GM06990 (cell line): ENCODE data around the gene TMEM163.

ENCODE experiments used
- DNase-seq: peaks from one replicate; pipeline ENCODE4 v3.0.0-alpha.2; 2011; ENCODE audit not compliant: insufficient read length; ENCODE audit errors: extremely low read depth
- H3K27me3 ChIP-seq: replicated peaks from 2 replicates; pipeline ENCODE4 v1.6.0; 2011; ENCODE audit warnings: low read length; ENCODE audit not compliant: control insufficient read depth, insufficient read depth
- H3K36me3 ChIP-seq: 2 replicates; pipeline ENCODE4 v1.5.1; 2011; ENCODE audit warnings: low read length; ENCODE audit not compliant: control insufficient read depth, insufficient read depth
- H3K4me3 ChIP-seq: replicated peaks from 2 replicates; pipeline ENCODE4 v1.5.1; 2011; ENCODE audit warnings: low read depth, mild to moderate bottlenecking, control low read depth, low read length
- TF ChIP-seq, protein P1 (sequence below): IDR thresholded peaks from 2 replicates; pipeline ENCODE4 v1.5.1; 2011; ENCODE audit warnings: low read length, control low read depth, mild to moderate bottlenecking, inconsistent platforms; ENCODE audit not compliant: insufficient read depth, poor library complexity, severe bottlenecking

The TMEM163 gene

DNA sequence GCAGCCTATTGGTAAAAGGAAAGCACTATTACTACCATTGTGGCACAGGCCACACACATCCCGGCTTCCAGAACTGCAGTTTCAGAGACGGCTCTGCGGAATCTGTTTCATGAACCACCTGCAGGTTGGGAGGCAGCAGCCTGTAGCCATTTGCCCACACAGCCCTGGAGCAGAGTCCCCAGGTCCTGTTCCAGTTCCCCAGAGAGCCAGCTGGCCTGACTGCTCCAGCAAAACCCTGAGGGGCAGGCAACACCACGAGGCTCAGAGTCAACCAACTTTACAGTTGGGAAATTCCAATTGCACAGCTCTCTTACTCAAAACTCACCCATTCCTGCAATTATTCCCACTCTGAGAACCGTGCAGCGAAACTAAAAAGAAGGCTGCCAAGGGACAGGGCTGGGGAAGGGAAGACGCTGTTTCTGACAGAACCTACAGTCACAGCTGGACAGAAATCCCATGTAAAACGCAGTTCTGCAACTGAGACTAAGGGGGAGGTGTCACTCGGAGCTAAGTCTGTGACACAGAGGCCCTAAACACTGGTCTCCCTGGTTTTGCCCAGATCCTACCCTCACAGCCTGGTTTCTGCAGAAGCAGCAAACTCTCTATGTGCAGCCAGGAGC lies 219.4 kb downstream of the TMEM163 start:
- no peak for DNase-seq

DNA sequence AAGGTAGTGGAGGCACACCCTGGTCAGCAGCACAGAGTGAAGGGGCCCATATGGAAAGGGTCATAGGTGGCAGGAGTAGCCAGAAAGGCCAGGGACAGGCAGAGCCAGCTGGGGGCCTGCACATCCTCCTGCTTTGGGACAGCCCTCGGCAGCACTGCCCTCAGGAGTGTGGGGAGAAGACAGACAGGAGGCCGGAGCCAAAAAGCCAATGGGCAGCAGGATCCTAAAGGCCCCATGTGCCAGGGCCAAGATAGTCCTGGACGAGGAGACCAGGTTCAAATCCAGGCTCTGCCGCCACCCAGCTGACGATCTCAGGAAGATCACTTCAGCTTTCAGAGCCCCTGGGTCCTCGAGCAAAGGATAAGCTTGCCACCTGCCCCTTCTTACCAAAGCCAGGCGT lies 220.1 kb downstream of the TMEM163 start:
- TF ChIP-seq, protein P1, sequence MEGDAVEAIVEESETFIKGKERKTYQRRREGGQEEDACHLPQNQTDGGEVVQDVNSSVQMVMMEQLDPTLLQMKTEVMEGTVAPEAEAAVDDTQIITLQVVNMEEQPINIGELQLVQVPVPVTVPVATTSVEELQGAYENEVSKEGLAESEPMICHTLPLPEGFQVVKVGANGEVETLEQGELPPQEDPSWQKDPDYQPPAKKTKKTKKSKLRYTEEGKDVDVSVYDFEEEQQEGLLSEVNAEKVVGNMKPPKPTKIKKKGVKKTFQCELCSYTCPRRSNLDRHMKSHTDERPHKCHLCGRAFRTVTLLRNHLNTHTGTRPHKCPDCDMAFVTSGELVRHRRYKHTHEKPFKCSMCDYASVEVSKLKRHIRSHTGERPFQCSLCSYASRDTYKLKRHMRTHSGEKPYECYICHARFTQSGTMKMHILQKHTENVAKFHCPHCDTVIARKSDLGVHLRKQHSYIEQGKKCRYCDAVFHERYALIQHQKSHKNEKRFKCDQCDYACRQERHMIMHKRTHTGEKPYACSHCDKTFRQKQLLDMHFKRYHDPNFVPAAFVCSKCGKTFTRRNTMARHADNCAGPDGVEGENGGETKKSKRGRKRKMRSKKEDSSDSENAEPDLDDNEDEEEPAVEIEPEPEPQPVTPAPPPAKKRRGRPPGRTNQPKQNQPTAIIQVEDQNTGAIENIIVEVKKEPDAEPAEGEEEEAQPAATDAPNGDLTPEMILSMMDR: no peak
- H3K4me3 ChIP-seq: no peak overlapping the region
- H3K36me3 ChIP-seq: no peaks in the 10 kb centered on the region

More for the DNA sequence above, 219.4 kb downstream of the TMEM163 start:
- no peak overlapping the region for H3K4me3 ChIP-seq
- no peaks in the 10 kb centered on the region for H3K36me3 ChIP-seq
- H3K27me3 ChIP-seq: no peaks in the 10 kb centered on the region
- TF ChIP-seq, protein P1: no peak

DNA sequence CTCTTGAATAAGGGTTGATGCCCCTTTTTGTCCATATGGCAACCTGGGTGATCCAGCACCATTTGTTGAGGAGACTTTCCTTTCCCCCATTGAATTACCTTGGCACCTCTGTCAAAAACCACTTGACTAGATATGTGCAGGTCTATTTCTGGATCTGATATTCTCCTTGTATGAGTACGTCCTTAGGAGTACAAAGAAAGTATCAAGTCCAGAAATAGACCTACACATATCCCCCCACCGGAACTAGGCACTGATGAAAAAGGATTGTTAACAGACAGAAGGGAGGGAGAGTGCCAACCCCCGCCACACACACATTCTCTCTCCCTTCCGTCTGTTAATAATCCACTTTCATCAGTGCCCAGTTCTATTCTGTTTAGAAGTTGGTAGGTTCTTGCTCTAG lies 225.0 kb downstream of the TMEM163 start:
- Histone ChIP-seq H3K4me3 (no peak overlapping the region), H3K36me3 (no peaks in the 10 kb centered on the region), H3K27me3 (0 out of 2 replicates have a peak, but pooled peaks cover 1% of the 10 kb centered on the region)
- DNase-seq: no peak
- TF ChIP-seq, protein P1: no peak

More for the DNA sequence above, 220.1 kb downstream of the TMEM163 start:
- no peak for DNase-seq
- H3K27me3 ChIP-seq: no peaks in the 10 kb centered on the region

DNA sequence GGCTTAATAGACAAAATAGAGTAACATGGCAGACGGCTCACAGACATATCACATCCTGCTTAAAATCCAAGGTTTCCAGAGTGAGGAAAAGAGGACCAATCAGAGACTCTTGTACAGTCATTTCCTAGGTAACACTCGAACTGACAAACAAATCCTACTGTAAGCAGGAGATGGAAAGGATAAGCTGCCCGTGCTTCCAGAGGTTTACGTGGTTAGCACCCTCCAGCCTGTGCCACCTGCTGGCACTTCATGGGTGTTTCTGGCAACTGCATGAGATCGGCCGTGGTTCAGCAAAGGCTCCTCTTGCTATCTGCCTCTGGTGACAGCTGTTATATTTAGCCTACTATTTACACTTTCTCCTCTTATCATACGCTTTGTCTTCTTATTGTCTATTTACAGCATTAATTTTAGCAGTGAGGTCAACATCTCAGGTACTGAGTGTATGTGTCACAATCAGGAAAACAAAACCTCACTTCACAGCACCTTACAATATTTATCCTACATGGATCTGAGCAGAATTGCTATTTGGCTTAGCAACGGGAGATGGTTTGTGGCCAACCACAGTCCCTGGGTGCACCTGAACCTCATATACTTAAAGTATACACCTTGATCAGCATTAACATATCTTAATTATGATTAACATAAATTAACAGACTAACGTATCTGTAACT lies 226.9 kb downstream of the TMEM163 start:
- DNase-seq: no peak
- Histone ChIP-seq H3K27me3 (0 out of 2 replicates have a peak, but pooled peaks cover 1% of the 10 kb centered on the region), H3K4me3 (no peak overlapping the region), H3K36me3 (no peaks in the 10 kb centered on the region)
- TF ChIP-seq, protein P1: no peak

DNA sequence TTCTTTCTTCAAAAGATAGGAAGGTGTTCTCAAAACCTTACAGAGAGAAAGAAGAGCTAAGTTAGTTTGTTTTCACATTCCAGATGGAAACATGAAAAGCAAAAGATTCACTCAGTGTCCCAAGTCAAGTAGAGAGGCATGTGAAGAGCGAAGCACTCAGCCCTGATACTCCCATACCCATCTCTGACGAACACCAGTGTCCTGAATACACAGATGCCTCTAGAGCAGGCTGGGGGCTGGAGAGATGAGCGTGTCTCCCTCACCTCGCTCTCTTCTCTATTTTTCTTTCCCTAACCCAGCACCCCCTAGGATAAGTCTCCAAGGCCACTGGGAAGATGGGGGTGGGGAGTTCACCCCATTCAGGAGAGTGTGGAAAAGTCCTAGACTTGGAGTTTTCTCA lies 227.8 kb downstream of the TMEM163 start:
- no peaks in the 10 kb centered on the region for H3K36me3 ChIP-seq
- TF ChIP-seq, protein P1: no peak
- H3K4me3 ChIP-seq: no peak overlapping the region
- DNase-seq: no peak
- H3K27me3 ChIP-seq: 0 out of 2 replicates have a peak, but pooled peaks cover 1% of the 10 kb centered on the region

DNA sequence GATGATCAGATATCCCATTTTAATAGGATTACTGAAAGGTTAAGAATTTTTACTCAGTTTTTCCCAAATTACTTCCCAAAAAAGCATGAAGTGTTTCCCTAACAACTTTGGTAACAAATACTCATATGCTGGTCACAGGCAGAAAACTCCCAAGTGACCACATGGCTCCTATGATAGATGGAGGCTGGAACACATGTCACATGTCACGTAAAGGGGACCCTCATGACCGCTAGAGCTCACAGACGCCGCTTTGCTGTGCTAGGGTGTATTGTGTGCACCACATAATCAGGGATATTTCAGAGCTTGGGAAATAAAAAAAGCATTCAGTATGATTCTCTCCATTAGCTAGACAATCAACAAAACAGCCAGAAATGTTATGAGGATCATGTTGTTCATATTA lies 228.2 kb downstream of the TMEM163 start:
- Histone ChIP-seq H3K36me3 (no peaks in the 10 kb centered on the region), H3K4me3 (no peak overlapping the region), H3K27me3 (0 out of 2 replicates have a peak, but pooled peaks cover 1% of the 10 kb centered on the region)
- TF ChIP-seq, protein P1: no peak
- no peak for DNase-seq
